ENCODE results near the gene MGP. TPM values are rescaled to one million over a fixed set of nuclear protein-coding genes. Genes with fewer than 3 reads are reported as not detected.

MGP gene
- total RNA-seq (2014; rRNA removed; shearing (Covaris generic)), result not detected in 2 replicates

DNA sequence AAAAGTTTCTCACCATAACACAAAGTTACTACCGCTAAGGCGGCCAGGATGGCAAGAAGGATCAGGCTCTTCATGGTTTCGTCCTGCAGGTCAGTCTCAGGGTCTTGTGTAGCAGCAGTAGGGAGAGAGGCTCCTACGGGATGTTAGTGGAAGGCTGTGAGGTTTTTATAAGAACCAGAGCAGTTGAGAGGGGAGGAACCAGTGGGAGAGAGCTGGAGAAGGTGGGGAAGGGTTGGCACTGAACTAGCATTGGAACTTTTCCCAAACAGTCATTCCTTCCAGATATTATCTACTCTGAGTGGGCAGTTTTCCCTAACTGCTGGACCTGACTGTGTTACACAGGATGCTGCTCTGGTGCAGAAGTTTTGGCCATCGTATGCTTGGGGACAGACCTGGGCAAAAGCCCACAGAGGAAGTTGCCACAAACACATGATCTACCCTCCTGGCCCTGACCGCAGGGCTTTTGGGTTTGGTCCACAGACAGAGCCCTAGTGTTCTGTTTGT lies at the start of gene MGP:
MGP (minus strand) TSS at position 137 of the 504 bp plus-strand sequence; CDS start at position 74, 63 bp downstream.
- no peaks in the 10 kb centered on the region for H3K36me3 ChIP-seq
- H3K27ac ChIP-seq, result no peak within 1 kb of the TSS
- no peaks in the 10 kb centered on the region; the same call in 1 of the 2 replicates for H3K27me3 ChIP-seq (replicated peaks)
- no peak for DNase-seq (ENCODE audit: low read depth in 1 of 2, low spot score in 2 of 2)
- no peaks in the 10 kb centered on the region for H3K9me3 ChIP-seq (replicated peaks)
- H3K4me3 ChIP-seq, result no peak within 1 kb of the TSS
- H3K4me1 ChIP-seq (replicated peaks), result no peaks in the 10 kb centered on the region

DNA sequence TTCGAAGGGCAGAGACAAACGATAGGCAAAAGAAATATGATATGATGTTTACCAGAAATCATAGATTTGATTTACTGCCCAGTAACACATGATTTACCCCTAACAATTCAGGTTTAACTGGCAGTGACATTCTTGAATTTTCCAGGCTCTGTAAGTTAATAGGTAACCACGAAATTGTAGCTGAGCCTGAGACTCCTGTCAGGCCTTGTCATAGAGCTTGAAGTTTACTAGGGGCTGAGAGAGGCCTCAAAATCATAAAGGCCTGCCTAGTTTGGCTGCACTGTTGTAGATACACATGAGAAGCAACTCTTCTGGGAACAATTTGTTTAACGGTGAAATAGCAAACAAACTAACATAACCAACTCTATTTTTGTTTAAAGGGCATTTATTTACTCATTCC lies 49.4 kb upstream of the MGP start:
- no peaks in the 10 kb centered on the region; the same call in 1 of the 2 replicates for H3K9me3 ChIP-seq (replicated peaks)
- H3K4me1 ChIP-seq (replicated peaks), result peaks cover 17% of the 10 kb centered on the region
- no peaks in the 10 kb centered on the region for H3K36me3 ChIP-seq
- H3K27me3 ChIP-seq (replicated peaks), result no peaks in the 10 kb centered on the region
- DNase-seq (ENCODE audit: low read depth in 1 of 2, low spot score in 2 of 2), result no peak
- no peak overlapping the region for H3K4me3 ChIP-seq
- H3K27ac ChIP-seq, result no peak overlapping the region

- Histone ChIP-seq H3K9me3 (replicated peaks) (no peaks in the 10 kb centered on the region; the same call in 1 of the 2 replicates), H3K27ac (no peak overlapping the region), H3K36me3 (no peaks in the 10 kb centered on the region), H3K27me3 (replicated peaks) (no peaks in the 10 kb centered on the region), H3K4me3 (no peak overlapping the region), H3K4me1 (replicated peaks) (peaks cover 17% of the 10 kb centered on the region)
- no peak for DNase-seq (ENCODE audit: low read depth in 1 of 2, low spot score in 2 of 2)
Observed at GRCh38 chr12:14934511-14934910, 48.9 kb upstream of the MGP start.

DNA sequence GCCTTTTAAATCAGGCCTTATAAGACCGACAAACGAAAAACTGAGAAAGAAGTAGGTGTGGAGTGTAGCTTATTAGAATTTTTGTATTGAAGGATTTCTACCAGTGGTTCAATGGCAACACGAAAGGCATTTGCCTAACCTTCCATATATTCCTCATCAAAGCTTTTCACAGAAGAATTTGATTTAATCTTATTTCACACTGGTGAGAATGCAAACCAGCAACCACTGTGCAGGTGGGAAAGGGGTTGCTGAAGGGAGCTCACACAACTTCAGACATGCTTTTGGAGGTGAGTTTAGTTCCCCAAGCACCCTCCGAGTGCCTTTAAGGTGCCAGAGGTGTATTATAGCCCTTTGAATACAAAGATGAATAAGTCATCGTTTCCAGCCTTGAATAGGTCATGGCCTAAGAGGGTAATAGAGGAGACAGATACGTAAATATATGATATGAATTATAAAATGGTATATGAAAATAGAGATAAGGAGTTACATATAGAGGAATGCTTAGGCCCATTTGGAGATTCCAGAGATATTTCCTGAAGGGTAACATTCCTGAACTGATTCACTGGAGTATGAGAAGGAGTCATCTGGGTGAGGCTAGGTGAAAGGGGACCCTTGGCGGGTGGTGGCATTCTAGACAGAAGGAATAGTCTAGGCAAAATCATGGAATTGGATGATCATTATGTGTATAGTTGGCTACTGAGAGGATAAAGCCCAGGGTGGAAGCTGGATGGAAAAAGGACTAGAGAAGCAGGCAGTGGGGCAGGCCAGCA lies 46.3 kb upstream of the MGP start:
- H3K27me3 ChIP-seq (replicated peaks), result no peaks in the 10 kb centered on the region
- H3K9me3 ChIP-seq (replicated peaks), result no peaks in the 10 kb centered on the region; the same call in 1 of the 2 replicates
- no peak overlapping the region for H3K27ac ChIP-seq
- H3K4me3 ChIP-seq, result no peak overlapping the region
- peaks cover 23% of the 10 kb centered on the region for H3K4me1 ChIP-seq (replicated peaks)
- no peak for DNase-seq (ENCODE audit: low read depth in 1 of 2, low spot score in 2 of 2)
- no peaks in the 10 kb centered on the region for H3K36me3 ChIP-seq

DNA sequence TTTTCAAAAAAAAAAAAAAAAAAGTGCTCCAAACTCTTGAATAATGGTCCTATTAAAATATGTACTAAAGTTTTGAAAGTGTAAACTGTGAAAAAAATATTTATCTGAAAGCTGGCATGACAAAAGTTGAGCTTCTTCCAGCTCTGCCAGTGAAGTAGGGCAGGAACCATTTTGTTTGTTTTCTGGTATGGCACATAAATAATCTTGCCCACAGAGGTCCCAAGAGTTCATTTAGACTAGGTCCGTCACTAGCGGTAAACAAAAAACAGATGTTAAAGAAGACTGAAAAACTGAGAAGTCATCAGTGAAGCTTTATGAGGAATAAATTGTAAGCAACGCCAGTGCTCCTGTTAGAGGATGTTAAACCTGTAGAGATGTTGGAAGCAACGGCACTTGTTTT lies 45.7 kb upstream of the MGP start:
- H3K27ac ChIP-seq, result no peak overlapping the region
- no peaks in the 10 kb centered on the region for H3K27me3 ChIP-seq (replicated peaks)
- peaks cover 23% of the 10 kb centered on the region for H3K4me1 ChIP-seq (replicated peaks)
- peak in 1 of 2 experiments; percentile 23 for DNase-seq (ENCODE audit: low read depth in 1 of 2, low spot score in 2 of 2)
- no peak overlapping the region for H3K4me3 ChIP-seq
- H3K36me3 ChIP-seq, result no peaks in the 10 kb centered on the region
- H3K9me3 ChIP-seq (replicated peaks), result no peaks in the 10 kb centered on the region; the same call in 1 of the 2 replicates

DNA sequence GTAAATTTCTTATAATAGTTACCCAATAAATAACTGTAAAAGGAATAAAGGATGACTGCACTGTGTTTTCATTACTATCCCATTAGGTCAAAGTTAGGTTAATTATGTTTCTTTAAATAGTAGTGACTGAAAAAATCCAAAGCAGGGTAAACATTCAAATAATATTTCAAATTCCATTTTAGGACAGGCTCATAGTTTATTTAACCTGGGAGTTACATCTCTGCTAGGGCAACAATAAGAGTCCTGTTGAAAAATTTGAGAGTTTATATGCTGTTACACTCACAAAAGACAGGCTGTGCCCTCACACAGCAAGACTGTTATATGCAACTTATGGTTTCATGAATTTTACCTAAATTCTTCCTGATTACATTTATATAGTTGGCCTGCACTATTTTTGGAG lies 44.6 kb upstream of the MGP start:
- H3K4me3 ChIP-seq, result no peak overlapping the region
- no peak overlapping the region for H3K27ac ChIP-seq
- H3K27me3 ChIP-seq (replicated peaks), result no peaks in the 10 kb centered on the region
- DNase-seq (ENCODE audit: low read depth in 1 of 2, low spot score in 2 of 2), result no peak
- H3K36me3 ChIP-seq, result no peaks in the 10 kb centered on the region
- H3K9me3 ChIP-seq (replicated peaks), result no peaks in the 10 kb centered on the region; the same call in 1 of the 2 replicates
- H3K4me1 ChIP-seq (replicated peaks), result peaks cover 23% of the 10 kb centered on the region

- Histone ChIP-seq H3K4me1 (replicated peaks) (peaks cover 19% of the 10 kb centered on the region), H3K27me3 (replicated peaks) (no peaks in the 10 kb centered on the region), H3K4me3 (no peak overlapping the region), H3K9me3 (replicated peaks) (no peaks in the 10 kb centered on the region), H3K36me3 (no peaks in the 10 kb centered on the region), H3K27ac (no peak overlapping the region)
- no peak for DNase-seq (ENCODE audit: low read depth in 1 of 2, low spot score in 2 of 2)
Observed at GRCh38 chr12:14928931-14929330, 43.3 kb upstream of the MGP start.

- no peaks in the 10 kb centered on the region for H3K9me3 ChIP-seq (replicated peaks)
- H3K36me3 ChIP-seq, result no peaks in the 10 kb centered on the region
- no peak overlapping the region for H3K27ac ChIP-seq
- no peak overlapping the region for H3K4me3 ChIP-seq
- H3K27me3 ChIP-seq (replicated peaks), result no peaks in the 10 kb centered on the region
- H3K4me1 ChIP-seq (replicated peaks), result peaks cover 19% of the 10 kb centered on the region
- no peak for DNase-seq (ENCODE audit: low read depth in 1 of 2, low spot score in 2 of 2)
Observed at GRCh38 chr12:14927267-14927666, 41.6 kb upstream of the MGP start.

DNA sequence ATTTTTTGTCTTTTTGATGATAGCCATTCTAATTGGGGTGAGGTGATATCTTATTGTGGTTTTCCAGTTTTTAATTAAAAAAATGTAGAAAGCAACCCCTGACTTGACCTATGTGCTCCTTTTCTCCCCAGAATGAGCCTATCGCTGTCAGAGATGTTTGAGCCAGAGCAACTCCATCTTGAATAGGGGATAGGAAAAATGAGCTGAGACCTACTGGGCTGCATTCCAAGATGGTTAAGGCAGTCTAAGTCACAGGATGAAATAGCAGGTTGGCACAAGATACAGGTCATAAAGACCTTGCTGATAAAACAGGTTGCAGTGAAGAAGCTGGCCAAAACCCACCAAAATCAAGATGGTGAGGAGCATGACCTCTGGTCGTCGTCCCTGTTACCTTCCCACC lies 38.9 kb upstream of the MGP start:
- H3K27ac ChIP-seq, result no peak overlapping the region
- DNase-seq (ENCODE audit: low read depth in 1 of 2, low spot score in 2 of 2), result no peak
- no peaks in the 10 kb centered on the region for H3K9me3 ChIP-seq (replicated peaks)
- H3K27me3 ChIP-seq (replicated peaks), result no peaks in the 10 kb centered on the region
- no peak overlapping the region for H3K4me3 ChIP-seq
- peaks cover 6% of the 10 kb centered on the region; the same call in 1 of the 2 replicates for H3K4me1 ChIP-seq (replicated peaks)
- H3K36me3 ChIP-seq, result no peaks in the 10 kb centered on the region

DNA sequence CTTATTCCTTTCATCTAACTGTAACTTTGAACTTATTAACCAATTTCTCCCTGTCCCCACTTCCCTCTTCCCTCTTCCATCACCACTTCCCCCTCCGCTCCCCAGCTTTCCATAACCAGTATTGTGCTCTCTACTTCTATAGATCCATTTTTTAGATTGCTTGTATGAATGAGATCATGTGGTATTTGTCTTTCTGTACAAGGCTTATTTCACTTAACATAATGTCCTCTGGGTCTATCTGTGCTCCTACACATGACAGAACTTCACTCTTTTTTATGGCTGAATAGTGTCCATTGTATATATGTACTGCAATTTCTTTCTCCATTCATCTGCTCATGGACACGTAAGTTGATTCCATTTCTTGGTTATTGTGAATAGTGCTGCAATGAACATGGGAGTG lies 38.3 kb upstream of the MGP start:
- no peak overlapping the region for H3K27ac ChIP-seq

DNA sequence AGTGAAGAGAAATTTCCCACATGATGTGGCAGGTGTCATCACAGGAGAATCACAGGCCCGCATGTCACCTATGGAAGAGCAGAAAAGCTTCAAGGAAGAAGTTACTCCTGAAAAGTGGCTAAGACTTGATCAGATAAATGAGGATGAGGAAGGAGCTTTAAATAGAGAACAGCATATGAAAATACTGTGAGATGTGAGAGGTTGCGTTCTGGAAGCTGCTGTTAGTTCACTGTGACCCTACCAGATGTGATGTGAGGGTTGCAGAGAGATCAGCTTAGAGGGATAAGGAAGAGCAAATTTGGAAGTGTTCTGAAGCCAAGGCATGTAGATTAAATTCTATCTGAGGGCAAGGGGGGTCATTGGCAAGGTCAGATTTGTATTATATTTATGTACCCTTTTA lies 35.6 kb upstream of the MGP start:
- Histone ChIP-seq H3K4me3 (no peak overlapping the region), H3K36me3 (no peaks in the 10 kb centered on the region), H3K4me1 (replicated peaks) (no peaks in the 10 kb centered on the region), H3K27ac (no peak overlapping the region), H3K9me3 (replicated peaks) (no peaks in the 10 kb centered on the region), H3K27me3 (replicated peaks) (no peaks in the 10 kb centered on the region)
- DNase-seq (ENCODE audit: low read depth in 1 of 2, low spot score in 2 of 2), result no peak

More for the DNA sequence above, 38.3 kb upstream of the MGP start:
- Histone ChIP-seq H3K4me3 (no peak overlapping the region), H3K36me3 (no peaks in the 10 kb centered on the region), H3K9me3 (replicated peaks) (no peaks in the 10 kb centered on the region), H3K27me3 (replicated peaks) (no peaks in the 10 kb centered on the region), H3K4me1 (replicated peaks) (peaks cover 4% of the 10 kb centered on the region; the same call in 1 of the 2 replicates)
- no peak for DNase-seq (ENCODE audit: low read depth in 1 of 2, low spot score in 2 of 2)

DNA sequence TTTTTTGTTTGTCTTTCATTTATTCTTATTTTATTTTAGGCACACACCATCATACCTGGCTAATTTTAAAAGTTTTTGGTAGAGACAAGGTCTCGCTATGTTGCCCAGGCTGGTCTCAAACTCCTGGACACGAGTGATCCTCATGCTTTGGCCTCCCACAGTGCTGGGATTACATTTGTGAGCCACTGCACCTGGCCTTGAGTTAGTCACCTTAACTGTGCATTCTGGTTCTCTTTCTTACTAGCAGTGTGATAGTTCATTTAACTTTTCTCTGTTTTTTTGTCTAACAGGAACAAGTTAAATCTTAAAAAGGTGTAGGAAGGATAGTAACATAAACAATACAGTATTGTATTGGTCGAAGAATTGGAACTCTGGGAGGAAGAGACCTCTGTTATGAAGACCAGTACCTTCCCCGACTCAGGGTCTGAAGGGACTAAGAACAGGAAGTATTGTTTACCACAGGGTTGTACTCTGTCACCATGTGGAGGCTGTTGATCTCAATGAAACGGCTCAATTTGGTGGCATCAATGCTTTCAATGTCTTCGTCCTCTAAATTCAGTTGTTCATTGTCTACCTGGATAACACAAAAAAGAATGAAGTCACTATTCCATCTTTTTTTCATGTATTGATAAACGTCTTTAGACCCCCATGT lies 34.9 kb upstream of the MGP start:
- H3K4me3 ChIP-seq, result no peak overlapping the region
- no peaks in the 10 kb centered on the region for H3K36me3 ChIP-seq
- H3K4me1 ChIP-seq (replicated peaks), result no peaks in the 10 kb centered on the region
- no peak for DNase-seq (ENCODE audit: low read depth in 1 of 2, low spot score in 2 of 2)
- no peaks in the 10 kb centered on the region for H3K27me3 ChIP-seq (replicated peaks)
- no peaks in the 10 kb centered on the region for H3K9me3 ChIP-seq (replicated peaks)
- no peak overlapping the region for H3K27ac ChIP-seq

DNA sequence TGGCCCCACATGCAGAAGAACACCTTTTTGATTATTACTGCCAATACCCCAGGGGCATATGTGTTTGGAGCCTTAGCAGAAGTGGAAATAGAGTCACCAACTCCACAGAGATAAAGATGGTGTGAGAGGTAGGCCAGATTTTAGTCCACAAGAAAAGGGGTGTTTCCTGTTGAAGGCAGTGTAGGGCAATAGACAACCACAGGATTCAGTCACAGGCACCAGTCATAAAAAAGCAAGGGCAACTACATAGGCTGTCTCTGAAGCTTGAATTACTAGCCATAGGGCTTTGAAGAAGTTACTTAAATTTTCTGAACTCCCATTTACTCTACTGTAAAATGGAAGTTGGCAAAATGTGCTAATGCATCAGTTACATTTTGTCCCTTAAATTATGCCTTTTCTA lies 33.8 kb upstream of the MGP start:
- Histone ChIP-seq H3K9me3 (replicated peaks) (no peaks in the 10 kb centered on the region), H3K4me3 (no peak overlapping the region), H3K36me3 (no peaks in the 10 kb centered on the region), H3K27me3 (replicated peaks) (no peaks in the 10 kb centered on the region), H3K4me1 (replicated peaks) (no peaks in the 10 kb centered on the region), H3K27ac (no peak overlapping the region)
- no peak for DNase-seq (ENCODE audit: low read depth in 1 of 2, low spot score in 2 of 2)

GRCh38 chr12:14915736-14916135 lies 30.1 kb upstream of the MGP start:
- no peak overlapping the region for H3K27ac ChIP-seq

More at GRCh38 chr12:14915736-14916135, 30.1 kb upstream of the MGP start:
- Histone ChIP-seq H3K4me1 (replicated peaks) (no peaks in the 10 kb centered on the region), H3K9me3 (replicated peaks) (no peaks in the 10 kb centered on the region), H3K36me3 (no peaks in the 10 kb centered on the region), H3K27me3 (replicated peaks) (no peaks in the 10 kb centered on the region), H3K4me3 (no peak overlapping the region)
- no peak for DNase-seq (ENCODE audit: low read depth in 1 of 2, low spot score in 2 of 2)

Measured in SJSA1 (cell line).